Activated CD8-positive, alpha-beta memory T cell treated with anti-CD3 and anti-CD28 coated beads, Interleukin-2, amount 10 ng/mL, durations not matched to agents 7 days and 5 days (primary cell): Measurements from ENCODE around the gene GP1BA. TPM values are rescaled to one million over a fixed set of nuclear protein-coding genes. Genes with fewer than 3 reads are reported as not detected.

Experiments
- ATAC-seq: fragments of 150-1000 bp; cut with Tn5 transposase; one replicate; pipeline ENCODE4 v1.10.0; 2021; ENCODE audit warnings: moderate library complexity
- CTCF ChIA-PET: fragments of 350-600 bp; sonication (Branson Sonifier 250); formaldehyde crosslinking; loops from one replicate; lab custom pipeline; 2021; ENCODE audit warnings: antibody characterized with exemption; lab: Charles Lee
- DNase-seq: peaks from one replicate; pipeline ENCODE4 v3.0.0-alpha.2; 2020
- H3K27ac Mint-ChIP-seq: one replicate; pipeline ENCODE4 v1.8.0; 2021; ENCODE audit warnings: mild to moderate bottlenecking, mixed read lengths
- H3K27me3 Mint-ChIP-seq: one replicate; pipeline ENCODE4 v1.8.0; 2021; ENCODE audit warnings: mixed read lengths
- H3K36me3 Mint-ChIP-seq: one replicate; pipeline ENCODE4 v1.8.0; 2021; ENCODE audit warnings: mild to moderate bottlenecking, mixed read lengths
- H3K4me1 Mint-ChIP-seq: one replicate; pipeline ENCODE4 v1.8.0; 2021; ENCODE audit warnings: mixed read lengths
- H3K4me3 Mint-ChIP-seq: one replicate; pipeline ENCODE4 v1.8.0; 2021; ENCODE audit warnings: mild to moderate bottlenecking, moderate library complexity, mixed read lengths
- H3K9me3 Mint-ChIP-seq: one replicate; pipeline ENCODE4 v1.8.0; 2022; ENCODE audit warnings: low read depth, mixed read lengths
- total RNA-seq, 2 experiments: library from RNA; stranded (reverse); gene quantifications; one replicate each; pipeline ENCODE4 v1.2.3, GENCODE V29; 2021

GP1BA gene
- total RNA-seq, 2 experiments from 2014 or later: not detected

- H3K27ac Mint-ChIP-seq: no peak overlapping the region
- no peak overlapping the region for H3K4me3 Mint-ChIP-seq
- H3K27me3 Mint-ChIP-seq: no peaks in the 10 kb centered on the region
These were observed 36.5 kb downstream of the GP1BA start for GRCh38 chr17:4968486-4969046.

GRCh38 chr17:4969047-4969550 is 37.0 kb downstream of the GP1BA start:
- Mint-ChIP-seq H3K27ac (no peak overlapping the region), H3K36me3 (peaks cover 42% of the 10 kb centered on the region), H3K27me3 (no peaks in the 10 kb centered on the region), H3K9me3 (no peaks in the 10 kb centered on the region), H3K4me1 (peaks cover 41% of the 10 kb centered on the region), H3K4me3 (no peak overlapping the region)
- DNase-seq: peak; percentile 71
- ATAC-seq: no peak
- CTCF ChIA-PET: interaction anchor here (1.0 to 6.3 kb wide), 6 partner anchors 12 to 94 kb away, joined by 3 to 39 read pairs (median 16); partner anchors contain the start of genes CAMTA2, CHRNE, RNF167 and SLC25A11

More at GRCh38 chr17:4968486-4969046, 36.5 kb downstream of the GP1BA start:
- ATAC-seq (no peak), DNase-seq (no peak)
- H3K36me3 Mint-ChIP-seq: peaks cover 39% of the 10 kb centered on the region
- CTCF ChIA-PET: interaction anchor here (0.7 to 6.3 kb wide), 11 partner anchors 13 to 94 kb away, joined by 3 to 39 read pairs (median 8); partner anchors contain the start of genes CAMTA2, CHRNE, ENO3 and PFN1
- H3K4me1 Mint-ChIP-seq: peaks cover 36% of the 10 kb centered on the region
- no peaks in the 10 kb centered on the region for H3K9me3 Mint-ChIP-seq

- ATAC-seq: no peak
- no peak overlapping the region for H3K4me3 Mint-ChIP-seq
- H3K4me1 Mint-ChIP-seq: peaks cover 43% of the 10 kb centered on the region
- H3K27me3 Mint-ChIP-seq: no peaks in the 10 kb centered on the region
- peaks cover 42% of the 10 kb centered on the region for H3K36me3 Mint-ChIP-seq
- CTCF ChIA-PET: interaction anchor here (1.0 to 6.3 kb wide), 9 partner anchors 11 to 93 kb away, joined by 3 to 39 read pairs (median 5); partner anchors contain the start of genes CAMTA2, CHRNE, RNF167 and SLC25A11
- H3K9me3 Mint-ChIP-seq: no peaks in the 10 kb centered on the region
- DNase-seq: no peak
- H3K27ac Mint-ChIP-seq: no peak overlapping the region
These were observed 37.6 kb downstream of the GP1BA start for GRCh38 chr17:4969551-4970173.

GRCh38 chr17:4970273-4970672 is 38.2 kb downstream of the GP1BA start:
- H3K9me3 Mint-ChIP-seq: no peaks in the 10 kb centered on the region
- peaks cover 44% of the 10 kb centered on the region for H3K4me1 Mint-ChIP-seq
- CTCF ChIA-PET: interaction anchor here (1.2 to 6.3 kb wide), 5 partner anchors 10 to 91 kb away, joined by 3 to 39 read pairs (median 8); partner anchors contain the start of genes CAMTA2, RNF167 and SLC25A11
- H3K4me3 Mint-ChIP-seq: no peak overlapping the region
- H3K36me3 Mint-ChIP-seq: peaks cover 42% of the 10 kb centered on the region
- DNase-seq (no peak), ATAC-seq (no peak)
- no peak overlapping the region for H3K27ac Mint-ChIP-seq
- H3K27me3 Mint-ChIP-seq: no peaks in the 10 kb centered on the region

- Mint-ChIP-seq H3K4me1 (peaks cover 34% of the 10 kb centered on the region), H3K36me3 (peaks cover 41% of the 10 kb centered on the region), H3K27ac (no peak overlapping the region), H3K27me3 (no peaks in the 10 kb centered on the region), H3K4me3 (no peak overlapping the region), H3K9me3 (no peaks in the 10 kb centered on the region)
- no peak for ATAC-seq
- CTCF ChIA-PET: interaction anchor here (0.6 to 6.3 kb wide), 6 partner anchors 8 to 91 kb away, joined by 3 to 39 read pairs (median 3); partner anchors contain the start of genes CAMTA2 and PFN1
- DNase-seq: no peak
These were observed 39.7 kb downstream of the GP1BA start for GRCh38 chr17:4971826-4972225.

GRCh38 chr17:4972322-4972721 is 40.2 kb downstream of the GP1BA start:
- Mint-ChIP-seq H3K4me1 (peaks cover 34% of the 10 kb centered on the region), H3K4me3 (no peak overlapping the region), H3K27me3 (no peaks in the 10 kb centered on the region), H3K27ac (no peak overlapping the region), H3K36me3 (peaks cover 42% of the 10 kb centered on the region), H3K9me3 (no peaks in the 10 kb centered on the region)
- CTCF ChIA-PET: interaction anchor here (0.9 to 6.3 kb wide), 2 partner anchors 14 to 91 kb away, joined by 3 to 39 read pairs; partner anchors contain the start of gene CAMTA2
- DNase-seq (no peak), ATAC-seq (no peak)

- Mint-ChIP-seq H3K9me3 (no peaks in the 10 kb centered on the region), H3K27ac (no peak overlapping the region)
- ATAC-seq: no peak
These were observed 40.7 kb downstream of the GP1BA start for GRCh38 chr17:4972752-4973151.

GRCh38 chr17:4973256-4974114 is 41.4 kb downstream of the GP1BA start:
- no peaks in the 10 kb centered on the region for H3K9me3 Mint-ChIP-seq
- H3K4me3 Mint-ChIP-seq: no peak overlapping the region
- CTCF ChIA-PET: interaction anchor here (1.1 kb wide), 1 partner anchor 63 kb away, joined by 3 read pairs; no protein-coding TSS in a partner anchor
- no peaks in the 10 kb centered on the region for H3K27me3 Mint-ChIP-seq
- H3K27ac Mint-ChIP-seq: peak overlapping the region; percentile 20
- peaks cover 34% of the 10 kb centered on the region for H3K4me1 Mint-ChIP-seq
- ATAC-seq (no peak), DNase-seq (no peak)
- peaks cover 47% of the 10 kb centered on the region for H3K36me3 Mint-ChIP-seq

More at GRCh38 chr17:4972752-4973151, 40.7 kb downstream of the GP1BA start:
- CTCF ChIA-PET: no interaction called here
- peaks cover 34% of the 10 kb centered on the region for H3K4me1 Mint-ChIP-seq
- H3K4me3 Mint-ChIP-seq: no peak overlapping the region
- peaks cover 43% of the 10 kb centered on the region for H3K36me3 Mint-ChIP-seq
- no peak for DNase-seq
- no peaks in the 10 kb centered on the region for H3K27me3 Mint-ChIP-seq

GRCh38 chr17:4974115-4974670 is 42.1 kb downstream of the GP1BA start:
- Mint-ChIP-seq H3K27ac (peak overlapping the region; percentile 20), H3K27me3 (no peaks in the 10 kb centered on the region), H3K9me3 (no peaks in the 10 kb centered on the region), H3K4me1 (peaks cover 27% of the 10 kb centered on the region), H3K4me3 (no peak overlapping the region), H3K36me3 (peaks cover 42% of the 10 kb centered on the region)
- CTCF ChIA-PET: interaction anchor here (1.1 to 1.3 kb wide), 2 partner anchors 63 to 65 kb away, joined by 3 to 5 read pairs; no protein-coding TSS in a partner anchor
- ATAC-seq: no peak
- no peak for DNase-seq

GRCh38 chr17:4978726-4979125 is 46.6 kb downstream of the GP1BA start:
- Mint-ChIP-seq H3K27me3 (no peaks in the 10 kb centered on the region), H3K27ac (no peak overlapping the region), H3K36me3 (peaks cover 39% of the 10 kb centered on the region), H3K4me3 (no peak overlapping the region), H3K9me3 (no peaks in the 10 kb centered on the region), H3K4me1 (peaks cover 20% of the 10 kb centered on the region)
- no peak for DNase-seq
- CTCF ChIA-PET: interaction anchor here (0.6 to 1.2 kb wide), 4 partner anchors 28 to 83 kb away, joined by 4 to 11 read pairs (median 4); partner anchors contain the start of gene SLC52A1
- no peak for ATAC-seq

GRCh38 chr17:4980644-4981216 is 48.7 kb downstream of the GP1BA start:
- H3K4me3 Mint-ChIP-seq: no peak overlapping the region
- ATAC-seq (peak; percentile 85), DNase-seq (peak; percentile 56)
- CTCF ChIA-PET: interaction anchor here (0.7 to 2.7 kb wide), 21 partner anchors 9 to 81 kb away, joined by 3 to 15 read pairs (median 5); partner anchors contain the start of genes PFN1, RNF167, SLC25A11 and SPAG7
- H3K4me1 Mint-ChIP-seq: peaks cover 19% of the 10 kb centered on the region
- H3K27ac Mint-ChIP-seq: peak overlapping the region; percentile 61
- H3K36me3 Mint-ChIP-seq: peaks cover 34% of the 10 kb centered on the region
- H3K27me3 Mint-ChIP-seq: no peaks in the 10 kb centered on the region
- no peaks in the 10 kb centered on the region for H3K9me3 Mint-ChIP-seq

GRCh38 chr17:4982305-4982704 is 50.2 kb downstream of the GP1BA start:
- Mint-ChIP-seq H3K4me1 (peaks cover 29% of the 10 kb centered on the region), H3K4me3 (no peak overlapping the region), H3K27me3 (no peaks in the 10 kb centered on the region), H3K27ac (no peak overlapping the region), H3K36me3 (peaks cover 30% of the 10 kb centered on the region), H3K9me3 (no peaks in the 10 kb centered on the region)
- ATAC-seq: no peak
- CTCF ChIA-PET: interaction anchor here (1.3 kb wide), 1 partner anchor 73 kb away, joined by 3 read pairs; no protein-coding TSS in a partner anchor
- no peak for DNase-seq
